ENCODE data around the gene EPB41L3. TPM values are rescaled to one million over a fixed set of nuclear protein-coding genes. Genes with fewer than 3 reads are reported as not detected.

EPB41L3 gene
- total RNA-seq, 1 experiment from 2014 or later: 8.7 TPM

- Histone ChIP-seq H3K9me3 (no peaks in the 10 kb centered on the region), H3K36me3 (ENCODE audit: control insufficient read depth, insufficient read depth, low read length) (no peaks in the 10 kb centered on the region), H3K27me3 (replicated peaks; ENCODE audit: control insufficient read depth, insufficient read depth, low read length) (no peaks in the 10 kb centered on the region), H3K4me3 (ENCODE audit: low read depth, low read length) (no peak overlapping the region), H3K4me1 (no peaks in the 10 kb centered on the region)
- H3K27me3 Mint-ChIP-seq (ENCODE audit: insufficient read depth, unreplicated experiment): no peaks in the 10 kb centered on the region
- TF ChIP-seq, protein P1, sequence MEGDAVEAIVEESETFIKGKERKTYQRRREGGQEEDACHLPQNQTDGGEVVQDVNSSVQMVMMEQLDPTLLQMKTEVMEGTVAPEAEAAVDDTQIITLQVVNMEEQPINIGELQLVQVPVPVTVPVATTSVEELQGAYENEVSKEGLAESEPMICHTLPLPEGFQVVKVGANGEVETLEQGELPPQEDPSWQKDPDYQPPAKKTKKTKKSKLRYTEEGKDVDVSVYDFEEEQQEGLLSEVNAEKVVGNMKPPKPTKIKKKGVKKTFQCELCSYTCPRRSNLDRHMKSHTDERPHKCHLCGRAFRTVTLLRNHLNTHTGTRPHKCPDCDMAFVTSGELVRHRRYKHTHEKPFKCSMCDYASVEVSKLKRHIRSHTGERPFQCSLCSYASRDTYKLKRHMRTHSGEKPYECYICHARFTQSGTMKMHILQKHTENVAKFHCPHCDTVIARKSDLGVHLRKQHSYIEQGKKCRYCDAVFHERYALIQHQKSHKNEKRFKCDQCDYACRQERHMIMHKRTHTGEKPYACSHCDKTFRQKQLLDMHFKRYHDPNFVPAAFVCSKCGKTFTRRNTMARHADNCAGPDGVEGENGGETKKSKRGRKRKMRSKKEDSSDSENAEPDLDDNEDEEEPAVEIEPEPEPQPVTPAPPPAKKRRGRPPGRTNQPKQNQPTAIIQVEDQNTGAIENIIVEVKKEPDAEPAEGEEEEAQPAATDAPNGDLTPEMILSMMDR (IDR thresholded peaks at IDR 0.05; ENCODE audit: insufficient read depth in 1 of 2, low read depth in 1 of 2, low read length in 1 of 2, severe bottlenecking in 1 of 2, unreplicated experiment in 1 of 2): no peak
- ChIA-PET POLR2A (no interaction called here), CTCF (no interaction called here)
- H3K4me3 Mint-ChIP-seq (ENCODE audit: unreplicated experiment): no peak overlapping the region
- no peak overlapping the region for H3K27ac Mint-ChIP-seq (ENCODE audit: unreplicated experiment)
- no peaks in the 10 kb centered on the region for H3K4me1 Mint-ChIP-seq (ENCODE audit: low read depth, unreplicated experiment)
- BruUV-seq (replicated peaks): no TSS peak
- DNase-seq: no peak
- intact Hi-C loops (cut with micrococcal nuclease; ENCODE audit: unreplicated experiment): no loop called here
- H3K9me3 Mint-ChIP-seq (ENCODE audit: unreplicated experiment): no peaks in the 10 kb centered on the region
- H3K36me3 Mint-ChIP-seq (ENCODE audit: insufficient read depth, unreplicated experiment): no peaks in the 10 kb centered on the region
Observed at GRCh38 chr18:5439986-5440696, 103.7 kb downstream of the EPB41L3 start.

DNA sequence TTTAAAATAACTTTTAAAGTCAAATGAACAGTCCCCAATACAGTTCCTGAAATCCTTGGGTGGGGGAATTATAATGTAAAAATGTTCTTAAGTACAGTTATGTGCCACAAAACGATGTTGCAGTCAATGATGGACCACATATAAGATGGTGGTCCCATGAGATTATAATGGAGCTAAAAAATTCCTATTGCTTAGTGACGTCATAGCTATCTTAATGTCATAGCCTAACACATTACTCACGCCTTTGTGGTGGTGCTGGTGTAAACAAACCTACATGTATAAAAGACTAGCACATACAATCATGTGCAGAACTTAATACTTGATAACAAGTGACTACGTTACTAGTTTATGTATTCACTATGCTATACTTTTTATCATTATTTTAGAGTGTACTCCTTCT lies 109.4 kb downstream of the EPB41L3 start:
- BruUV-seq (replicated peaks): no TSS peak
- Histone ChIP-seq H3K9me3 (no peaks in the 10 kb centered on the region), H3K27me3 (replicated peaks; ENCODE audit: control insufficient read depth, insufficient read depth, low read length) (no peaks in the 10 kb centered on the region), H3K36me3 (ENCODE audit: control insufficient read depth, insufficient read depth, low read length) (no peaks in the 10 kb centered on the region), H3K4me1 (no peaks in the 10 kb centered on the region), H3K4me3 (ENCODE audit: low read depth, low read length) (no peak overlapping the region)
- H3K4me1 Mint-ChIP-seq (ENCODE audit: low read depth, unreplicated experiment): no peaks in the 10 kb centered on the region
- H3K27ac Mint-ChIP-seq (ENCODE audit: unreplicated experiment): no peak overlapping the region
- peaks cover 4% of the 10 kb centered on the region for H3K27me3 Mint-ChIP-seq (ENCODE audit: insufficient read depth, unreplicated experiment)
- intact Hi-C loops (cut with micrococcal nuclease; ENCODE audit: unreplicated experiment): no loop called here
- H3K36me3 Mint-ChIP-seq (ENCODE audit: insufficient read depth, unreplicated experiment): no peaks in the 10 kb centered on the region
- no peak for DNase-seq
- no peaks in the 10 kb centered on the region for H3K9me3 Mint-ChIP-seq (ENCODE audit: unreplicated experiment)
- H3K4me3 Mint-ChIP-seq (ENCODE audit: unreplicated experiment): no peak overlapping the region
- POLR2A ChIA-PET: no interaction called here
- CTCF ChIA-PET: no interaction called here
- TF ChIP-seq, protein P1 (IDR thresholded peaks at IDR 0.05; ENCODE audit: insufficient read depth in 1 of 2, low read depth in 1 of 2, low read length in 1 of 2, severe bottlenecking in 1 of 2, unreplicated experiment in 1 of 2): no peak

GRCh38 chr18:5431836-5432575 lies 111.8 kb downstream of the EPB41L3 start:
- Histone ChIP-seq H3K4me3 (ENCODE audit: low read depth, low read length) (no peak overlapping the region), H3K27me3 (replicated peaks; ENCODE audit: control insufficient read depth, insufficient read depth, low read length) (no peaks in the 10 kb centered on the region), H3K9me3 (no peaks in the 10 kb centered on the region), H3K4me1 (no peaks in the 10 kb centered on the region), H3K36me3 (ENCODE audit: control insufficient read depth, insufficient read depth, low read length) (no peaks in the 10 kb centered on the region)
- TF ChIP-seq, protein P1 (IDR thresholded peaks at IDR 0.05; ENCODE audit: insufficient read depth in 1 of 2, low read depth in 1 of 2, low read length in 1 of 2, severe bottlenecking in 1 of 2, unreplicated experiment in 1 of 2): no peak
- ChIA-PET POLR2A (no interaction called here), CTCF (no interaction called here)
- DNase-seq: no peak
- H3K4me3 Mint-ChIP-seq (ENCODE audit: unreplicated experiment): no peak overlapping the region
- H3K9me3 Mint-ChIP-seq (ENCODE audit: unreplicated experiment): no peaks in the 10 kb centered on the region
- intact Hi-C loops (cut with micrococcal nuclease; ENCODE audit: unreplicated experiment): no loop called here
- H3K27me3 Mint-ChIP-seq (ENCODE audit: insufficient read depth, unreplicated experiment): peaks cover 4% of the 10 kb centered on the region
- H3K36me3 Mint-ChIP-seq (ENCODE audit: insufficient read depth, unreplicated experiment): no peaks in the 10 kb centered on the region
- no peaks in the 10 kb centered on the region for H3K4me1 Mint-ChIP-seq (ENCODE audit: low read depth, unreplicated experiment)
- no peak overlapping the region for H3K27ac Mint-ChIP-seq (ENCODE audit: unreplicated experiment)
- no TSS peak for BruUV-seq (replicated peaks)

Data from Caco-2 (cell line).